HG03095 (cell line): ENCODE data around the gene RCCD1.
"Not testable (repeated sequence)": the region's sequence is repeated elsewhere in the genome, so short reads cannot be mapped to it uniquely, and the experiment has no call there.

Source experiments
- ATAC-seq: cut with Tn5 transposase; IDR thresholded peaks from one replicate; pipeline ENCODE4 v1.9.1; 2021; ENCODE audit warnings: moderate library complexity; ENCODE audit not compliant: unreplicated experiment

RCCD1 gene

DNA sequence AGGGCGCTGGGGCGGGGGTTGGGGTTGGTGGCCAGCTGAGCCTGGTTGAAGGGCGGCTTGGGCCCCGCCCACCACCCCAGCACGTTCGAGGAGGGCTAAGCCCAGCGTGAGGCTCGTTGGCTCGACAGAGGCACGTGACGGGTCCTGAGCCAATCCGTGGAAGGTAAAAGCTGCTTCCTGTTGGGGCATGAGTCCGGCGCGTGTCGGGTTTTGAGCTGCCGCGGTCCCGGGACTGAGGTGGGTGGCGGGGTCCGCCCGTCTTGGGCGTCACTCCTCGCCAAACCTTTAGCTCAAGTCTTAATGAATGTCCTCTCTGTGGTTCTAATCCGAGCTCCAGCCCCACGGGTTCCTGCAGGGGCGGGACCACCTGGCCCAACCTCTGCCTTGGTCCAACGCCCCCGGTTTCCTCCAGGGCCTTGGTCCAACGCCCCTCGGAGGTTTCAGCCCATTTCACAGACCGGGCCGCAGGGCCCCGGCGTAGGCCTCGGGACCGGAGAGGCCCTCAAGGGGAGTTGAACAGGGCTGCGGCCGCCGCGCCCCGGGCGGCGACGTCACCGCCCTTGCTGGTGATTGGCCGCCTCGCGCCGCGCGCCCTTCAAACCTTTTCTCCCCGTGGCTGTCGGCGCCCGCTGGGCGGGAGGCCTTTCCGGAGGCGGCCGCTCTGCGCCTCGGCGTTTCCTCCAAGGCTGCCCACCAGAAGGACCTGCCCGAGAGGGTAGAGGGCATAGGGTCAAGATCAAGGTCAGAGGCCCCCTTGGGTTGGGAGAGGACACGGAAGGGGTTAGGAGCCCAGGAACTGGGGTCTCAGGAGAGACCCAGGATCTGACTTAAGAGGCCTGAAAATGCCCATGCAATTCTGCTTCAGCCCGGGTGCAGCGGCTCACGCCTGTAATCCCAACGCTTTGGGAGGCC, at the start of gene RCCD1:
Gene RCCD1, plus strand, starts transcription at position 173 of the 912 bp plus-strand sequence. CDS start 1,851 bp downstream, outside the sequence.
- peak; percentile 92 for ATAC-seq

- no peak for ATAC-seq
Measured at GRCh38 chr15:90905306-90906180, 49.1 kb upstream of the RCCD1 start.

DNA sequence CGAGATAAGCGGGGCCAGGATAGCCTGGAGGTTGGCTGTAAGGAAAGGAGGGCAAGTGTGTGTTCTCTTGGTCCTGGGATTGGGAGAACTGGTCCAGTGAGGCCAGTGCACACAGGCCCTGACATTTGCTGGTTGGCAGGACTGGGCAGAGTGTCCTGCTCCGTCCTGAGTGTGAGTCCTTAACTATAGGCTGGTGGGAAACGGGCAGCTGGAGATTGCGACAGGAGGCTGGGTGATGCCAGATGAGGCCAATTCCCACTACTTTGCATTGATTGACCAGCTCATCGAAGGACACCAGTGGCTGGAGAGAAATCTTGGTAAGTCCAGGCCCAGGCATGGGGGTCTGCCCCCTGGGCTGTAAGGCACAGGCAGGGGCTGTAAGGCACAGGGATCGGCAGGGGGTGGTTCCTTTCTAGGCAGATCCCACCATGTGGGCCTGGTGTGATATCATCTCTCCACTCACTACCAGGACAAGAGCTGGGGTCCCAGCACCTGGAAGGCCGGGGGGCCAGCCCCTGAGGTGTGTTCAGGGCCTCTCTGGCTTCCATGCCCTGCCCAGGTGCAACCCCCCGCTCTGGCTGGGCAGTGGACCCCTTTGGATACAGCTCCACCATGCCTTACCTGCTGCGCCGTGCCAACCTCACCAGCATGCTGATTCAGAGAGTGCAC, 48.4 kb upstream of the RCCD1 start:
- no peak for ATAC-seq

GRCh38 chr15:90907051-90907660, 47.5 kb upstream of the RCCD1 start:
- no peak for ATAC-seq

DNA sequence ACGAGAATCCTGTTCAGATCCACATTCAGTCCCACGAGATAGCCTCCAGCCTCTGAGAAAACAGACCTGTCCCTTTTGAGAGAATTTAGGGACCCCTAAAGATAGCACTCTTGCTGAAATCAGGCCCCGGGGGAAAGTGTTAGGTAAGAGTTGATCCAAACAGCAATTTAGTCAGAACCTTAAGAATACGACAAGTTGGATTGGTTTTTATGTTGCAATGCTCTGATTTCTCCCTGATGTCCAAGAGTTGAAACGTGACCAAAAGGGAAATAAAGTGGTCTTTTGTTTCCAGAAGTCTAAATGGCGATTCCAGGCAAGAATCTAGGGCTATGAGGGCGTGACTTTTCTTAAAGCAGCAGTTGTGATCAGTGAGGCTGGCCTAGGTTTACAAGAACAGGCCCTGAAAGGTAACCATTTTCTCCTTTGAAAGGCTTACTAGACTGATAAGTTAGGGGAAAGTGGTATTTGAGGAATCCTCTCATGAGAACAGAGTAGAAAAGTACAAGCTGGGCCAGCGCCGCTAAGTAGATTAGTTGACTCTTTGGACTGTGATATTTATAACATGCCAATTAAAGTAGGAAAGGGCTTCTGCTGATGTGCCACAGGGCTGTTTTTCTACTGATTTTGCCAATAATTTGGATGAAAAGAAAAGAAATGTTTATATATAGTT, 46.7 kb upstream of the RCCD1 start:
- no peak for ATAC-seq

GRCh38 chr15:90909449-90909848, 45.2 kb upstream of the RCCD1 start:
- ATAC-seq, result not testable (repeated sequence)

DNA sequence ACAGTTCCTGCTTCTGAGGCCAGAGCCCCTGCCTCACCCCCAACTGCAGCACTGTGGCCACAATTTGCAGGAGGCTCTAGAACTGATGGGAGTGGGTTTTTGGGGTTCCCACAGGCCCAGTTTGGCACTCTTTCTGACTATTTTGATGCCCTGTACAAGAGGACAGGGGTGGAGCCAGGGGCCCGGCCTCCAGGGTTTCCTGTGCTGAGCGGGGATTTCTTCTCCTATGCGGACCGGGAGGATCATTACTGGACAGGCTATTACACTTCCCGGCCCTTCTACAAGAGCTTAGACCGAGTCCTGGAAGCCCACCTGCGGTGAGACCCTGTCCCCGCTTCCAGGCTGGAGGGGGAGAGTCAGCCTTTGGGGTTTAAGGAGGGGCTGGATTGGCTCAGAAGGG, 44.7 kb upstream of the RCCD1 start:
- ATAC-seq, result no peak

DNA sequence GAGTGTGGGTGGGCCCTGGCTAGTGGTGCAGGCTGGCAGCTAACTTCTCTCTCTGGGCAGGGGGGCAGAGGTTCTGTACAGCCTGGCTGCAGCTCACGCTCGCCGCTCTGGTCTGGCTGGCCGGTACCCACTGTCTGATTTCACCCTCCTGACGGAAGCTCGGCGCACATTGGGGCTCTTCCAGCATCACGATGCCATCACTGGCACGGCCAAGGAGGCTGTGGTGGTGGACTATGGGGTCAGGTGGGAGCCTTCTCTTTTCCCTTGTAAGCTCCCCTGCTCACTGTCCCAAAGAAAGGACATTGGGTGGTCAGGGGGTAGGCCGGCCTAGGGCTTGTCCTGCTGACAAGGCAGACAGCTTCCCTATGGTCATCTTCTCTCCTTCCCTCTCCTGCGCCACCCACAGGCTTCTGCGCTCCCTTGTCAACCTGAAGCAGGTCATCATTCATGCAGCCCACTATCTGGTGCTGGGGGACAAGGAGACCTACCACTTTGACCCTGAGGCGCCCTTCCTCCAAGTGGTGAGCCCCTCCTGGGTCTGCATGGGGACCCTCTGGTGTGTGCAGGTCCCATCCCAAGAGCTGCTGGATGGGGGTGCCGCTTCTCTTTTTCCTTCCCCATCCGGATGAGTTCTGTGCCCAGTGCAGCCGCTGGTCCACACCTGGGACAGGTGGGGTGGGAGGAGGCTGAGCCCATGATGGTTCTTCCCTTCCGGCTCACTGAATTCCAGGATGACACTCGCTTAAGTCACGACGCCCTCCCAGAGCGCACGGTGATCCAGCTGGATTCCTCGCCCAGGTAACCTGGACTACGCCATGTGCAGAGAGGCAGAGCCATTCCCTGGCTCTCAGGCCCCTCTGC, 44.0 kb upstream of the RCCD1 start:
- ATAC-seq, result no peak

GRCh38 chr15:90911302-90911623, 43.4 kb upstream of the RCCD1 start:
- ATAC-seq, result no peak

DNA sequence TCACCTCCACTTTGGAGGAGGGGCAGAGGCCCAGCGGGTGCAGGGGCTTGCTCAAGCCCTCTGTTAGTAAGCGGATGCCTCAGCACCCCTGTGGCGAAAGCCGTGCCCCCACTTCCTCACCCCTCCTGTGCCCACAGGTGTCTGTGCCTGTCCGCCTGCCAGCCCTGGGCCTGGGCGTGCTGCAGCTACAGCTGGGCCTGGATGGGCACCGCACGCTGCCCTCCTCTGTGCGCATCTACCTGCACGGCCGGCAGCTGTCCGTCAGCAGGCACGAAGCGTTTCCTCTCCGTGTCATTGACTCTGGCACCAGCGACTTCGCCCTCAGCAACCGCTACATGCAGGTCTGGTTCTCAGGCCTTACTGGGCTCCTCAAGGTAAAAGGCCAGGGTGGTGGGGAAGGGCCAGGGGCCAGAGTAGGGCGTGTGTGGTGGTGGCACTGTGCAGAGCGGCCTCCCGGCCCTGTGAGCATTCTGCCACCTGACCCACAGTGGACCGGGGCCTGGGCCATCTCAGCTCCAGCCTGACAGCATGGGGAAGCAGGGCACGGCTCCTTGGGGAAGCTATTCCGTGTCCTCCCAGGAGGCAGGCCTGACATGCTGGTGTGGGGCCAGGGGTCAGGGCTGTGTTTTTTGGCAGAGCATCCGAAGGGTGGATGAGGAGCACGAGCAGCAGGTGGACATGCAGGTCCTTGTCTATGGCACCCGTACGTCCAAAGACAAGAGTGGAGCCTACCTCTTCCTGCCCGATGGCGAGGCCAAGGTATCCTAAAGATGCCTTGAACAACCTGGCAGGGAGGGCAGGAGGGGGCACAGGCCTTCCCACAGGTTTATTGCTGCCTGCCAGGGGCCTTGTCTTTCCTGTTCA, 42.5 kb upstream of the RCCD1 start:
- ATAC-seq, result no peak

DNA sequence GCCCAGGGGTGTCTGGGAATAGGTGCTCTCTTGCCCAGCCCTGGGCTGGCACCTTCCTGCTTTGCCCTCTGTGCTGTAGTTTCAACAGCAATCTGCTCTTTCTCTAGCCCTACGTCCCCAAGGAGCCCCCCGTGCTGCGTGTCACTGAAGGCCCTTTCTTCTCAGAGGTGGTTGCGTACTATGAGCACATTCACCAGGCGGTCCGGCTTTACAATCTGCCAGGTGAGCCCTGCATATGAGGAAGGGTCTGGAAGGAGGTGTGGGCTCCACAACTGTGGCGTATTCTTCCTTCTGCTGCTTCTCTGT, 42.0 kb upstream of the RCCD1 start:
- ATAC-seq, result no peak

- no peak for ATAC-seq
Measured at GRCh38 chr15:90913398-90913944, 41.2 kb upstream of the RCCD1 start.

DNA sequence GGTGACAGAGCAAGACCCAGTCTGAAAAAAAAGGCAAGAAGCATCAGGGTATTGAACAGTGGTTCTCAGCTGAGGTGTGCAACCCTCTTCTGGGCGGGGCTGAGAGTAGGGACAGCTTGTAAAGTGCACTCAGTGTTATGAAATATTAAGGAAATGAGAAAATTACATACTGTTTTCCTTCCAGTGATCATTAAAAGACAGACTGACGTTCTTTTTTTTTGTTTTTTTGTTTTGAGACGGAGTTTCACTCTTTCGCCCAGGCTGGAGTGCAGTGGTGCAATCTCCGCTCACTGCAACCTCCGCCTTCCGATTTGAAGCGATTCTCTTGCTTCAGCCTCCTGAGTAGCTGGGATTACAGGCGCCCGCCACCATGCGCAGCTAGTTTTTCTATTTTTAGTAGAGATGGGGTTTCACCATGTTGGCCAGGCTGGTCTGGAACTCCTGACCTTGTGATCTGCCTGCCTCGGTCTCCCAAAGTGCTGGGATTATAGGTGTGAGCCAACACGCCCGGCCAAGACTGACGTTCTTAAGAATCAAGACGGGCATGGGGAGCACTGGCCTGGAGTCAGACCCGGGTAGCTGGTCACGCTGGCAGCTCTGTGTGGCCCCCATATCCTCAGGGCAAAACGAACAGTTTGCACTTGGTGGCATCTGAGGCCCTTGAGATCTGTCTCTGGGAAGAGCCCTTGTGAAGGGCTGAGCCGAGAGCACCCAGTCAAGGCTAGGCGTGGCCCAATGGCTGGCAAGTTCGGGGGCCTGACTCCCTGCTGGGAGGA, 40.2 kb upstream of the RCCD1 start:
- ATAC-seq, result no peak

DNA sequence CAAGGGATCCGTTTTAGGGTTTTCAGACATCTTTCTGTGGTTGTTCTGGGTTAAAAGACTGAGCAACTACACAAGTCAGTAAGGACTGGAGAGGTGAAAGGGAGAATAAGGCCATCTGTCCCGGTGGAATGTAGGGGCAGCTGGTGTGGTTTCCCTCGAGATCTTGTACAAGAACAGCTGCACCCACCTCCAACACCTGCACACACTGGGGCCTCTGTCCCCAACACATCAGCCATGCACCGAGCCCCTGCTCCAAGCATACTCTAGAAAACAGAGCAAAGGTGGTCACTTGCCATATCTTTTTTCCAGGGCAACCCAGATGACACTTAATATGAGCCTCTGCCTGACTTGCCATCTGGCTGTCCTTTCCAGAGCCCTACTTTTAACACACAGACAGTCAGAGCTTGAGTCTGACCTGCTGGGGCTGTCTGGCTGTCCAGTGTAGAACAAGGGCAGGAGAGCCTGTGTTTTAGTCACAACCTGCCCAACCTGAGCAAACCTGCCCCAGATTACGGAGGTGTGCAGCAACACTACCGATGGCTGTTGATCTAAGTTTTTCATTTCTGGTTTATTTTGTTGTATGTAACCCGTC, 39.4 kb upstream of the RCCD1 start:
- ATAC-seq, result no peak

GRCh38 chr15:90915808-90916440, 38.8 kb upstream of the RCCD1 start:
- no peak for ATAC-seq

DNA sequence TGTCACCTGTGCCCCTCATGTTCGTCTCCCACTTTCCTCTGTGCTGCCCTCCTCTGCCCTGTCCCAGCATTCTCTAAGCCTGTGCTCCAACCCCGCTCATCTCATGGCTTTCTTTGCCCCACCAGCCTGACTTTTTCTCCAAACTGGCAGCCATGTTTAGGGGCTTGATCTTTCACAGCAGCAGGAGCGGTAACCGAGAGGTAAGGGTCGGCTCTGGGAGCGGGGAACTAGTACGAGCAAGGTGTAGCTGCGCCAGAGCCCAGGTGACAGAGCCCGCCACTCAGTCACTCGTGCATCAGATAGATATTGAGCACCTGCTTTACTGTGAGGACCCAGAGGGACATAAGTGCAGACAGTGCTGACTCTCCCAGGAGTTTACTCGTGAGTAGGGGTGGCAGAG, 38.2 kb upstream of the RCCD1 start:
- no peak for ATAC-seq

- ATAC-seq, result no peak
Measured at GRCh38 chr15:90917569-90917968, 37.1 kb upstream of the RCCD1 start.
